Suprapubic skin (tissue), 4 donors: Measurements from ENCODE around the gene ST7L.

Experiments used
- EP300 ChIP-seq: sonication (generic); formaldehyde crosslinking; IDR thresholded peaks from one replicate; pipeline ENCODE4 v1.6.1; 2017; ENCODE audit warnings: antibody characterized with exemption
- POLR2A ChIP-seq, 2 donors: fragments of 450-650 bp; IDR thresholded peaks; one replicate each; pipeline ENCODE4 v1.6.1; 2017; ENCODE audit warnings: antibody characterized with exemption in 2 of 2, mild to moderate bottlenecking in 2 of 2, moderate library complexity in 2 of 2
- POLR2AphosphoS5 ChIP-seq, 3 donors: sonication (generic); formaldehyde crosslinking; IDR thresholded peaks; one replicate each; pipeline ENCODE4 v1.6.1; 2017; ENCODE audit warnings: antibody characterized with exemption in 3 of 3
- TF ChIP-seq, protein P1 (sequence below), 2 donors: fragments of 200-600 bp in 1 of 2; fragments of 450-650 bp in 1 of 2; sonication (generic) in 1 of 2; IDR thresholded peaks; one replicate each; pipeline ENCODE4 v1.5.1; 2016 to 2019; ENCODE audit warnings: antibody characterized with exemption in 2 of 2, mild to moderate bottlenecking in 1 of 2, moderate library complexity in 1 of 2

DNA sequence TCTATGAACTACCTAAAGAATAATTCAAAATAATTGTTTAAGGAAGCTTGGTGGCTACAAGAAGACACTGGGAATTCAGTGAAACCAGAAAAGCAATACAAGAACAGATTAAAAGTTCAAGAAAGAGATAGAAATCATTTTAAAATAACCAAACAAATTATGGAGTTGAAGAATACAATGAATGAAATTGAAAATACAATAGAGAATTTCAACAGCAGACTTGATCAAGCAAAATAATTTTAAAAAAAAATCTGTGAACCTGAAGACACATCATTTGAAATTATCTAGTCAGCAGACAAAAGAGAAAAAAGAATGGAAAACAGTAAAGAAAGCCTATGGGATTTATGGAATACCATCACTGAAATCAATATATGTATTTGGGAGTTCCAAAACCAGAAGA is 141.4 kb downstream of the ST7L start:
- TF ChIP-seq POLR2A (IDR thresholded peaks at IDR 0.05) (no peak), EP300 (no peak), POLR2AphosphoS5 (IDR thresholded peaks at IDR 0.05) (no peak)
- TF ChIP-seq, protein P1, sequence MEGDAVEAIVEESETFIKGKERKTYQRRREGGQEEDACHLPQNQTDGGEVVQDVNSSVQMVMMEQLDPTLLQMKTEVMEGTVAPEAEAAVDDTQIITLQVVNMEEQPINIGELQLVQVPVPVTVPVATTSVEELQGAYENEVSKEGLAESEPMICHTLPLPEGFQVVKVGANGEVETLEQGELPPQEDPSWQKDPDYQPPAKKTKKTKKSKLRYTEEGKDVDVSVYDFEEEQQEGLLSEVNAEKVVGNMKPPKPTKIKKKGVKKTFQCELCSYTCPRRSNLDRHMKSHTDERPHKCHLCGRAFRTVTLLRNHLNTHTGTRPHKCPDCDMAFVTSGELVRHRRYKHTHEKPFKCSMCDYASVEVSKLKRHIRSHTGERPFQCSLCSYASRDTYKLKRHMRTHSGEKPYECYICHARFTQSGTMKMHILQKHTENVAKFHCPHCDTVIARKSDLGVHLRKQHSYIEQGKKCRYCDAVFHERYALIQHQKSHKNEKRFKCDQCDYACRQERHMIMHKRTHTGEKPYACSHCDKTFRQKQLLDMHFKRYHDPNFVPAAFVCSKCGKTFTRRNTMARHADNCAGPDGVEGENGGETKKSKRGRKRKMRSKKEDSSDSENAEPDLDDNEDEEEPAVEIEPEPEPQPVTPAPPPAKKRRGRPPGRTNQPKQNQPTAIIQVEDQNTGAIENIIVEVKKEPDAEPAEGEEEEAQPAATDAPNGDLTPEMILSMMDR (IDR thresholded peaks at IDR 0.05), result no peak
